CD4-positive, alpha-beta T cell treated with Interleukin-2 at 100 ng/mL for 4 hours (primary cell): ENCODE data around the gene MAML2.
A peak's percentile ranks its signal among the peaks of the same experiment; 100 is the strongest.

Source experiments
- DNase-seq: peaks from one replicate; pipeline ENCODE4 v3.0.0-alpha.2; 2020; ENCODE audit warnings: low spot score

MAML2 gene

DNA sequence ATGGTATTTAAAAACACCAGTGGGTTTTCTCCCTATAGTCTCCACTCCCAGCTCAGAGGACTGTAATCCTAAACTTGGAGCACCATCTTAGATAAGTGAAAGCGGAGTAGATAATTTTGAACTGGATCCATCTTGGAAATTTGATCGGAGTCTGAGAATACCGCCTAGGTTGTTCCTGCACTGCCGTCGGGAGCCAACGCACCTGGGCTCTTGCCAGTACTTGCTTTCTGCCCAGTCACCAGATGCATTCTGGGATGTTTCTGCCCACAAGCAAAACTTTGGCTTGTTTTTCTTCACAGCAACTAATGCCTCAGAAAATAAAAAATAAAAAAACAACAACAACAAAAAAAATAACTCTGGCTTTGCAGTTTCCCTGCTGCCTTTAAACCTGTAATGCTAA lies 306.1 kb downstream of the MAML2 start:
- DNase-seq = no peak

DNA sequence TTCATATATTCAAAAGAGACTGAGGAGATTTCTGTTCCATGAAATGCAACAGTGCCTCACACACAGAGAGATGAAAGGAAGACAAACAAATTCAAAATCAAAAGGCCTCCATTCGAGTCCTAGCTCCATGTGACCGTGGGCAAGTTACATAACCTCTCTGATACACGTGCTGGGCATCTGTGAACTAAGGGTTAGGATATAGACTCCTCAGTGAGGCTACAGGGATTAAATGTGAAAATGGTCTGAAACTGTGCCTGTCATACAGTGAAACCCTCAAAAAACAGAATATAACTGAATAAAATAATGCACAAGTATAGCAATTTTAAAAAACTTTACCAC lies 307.3 kb downstream of the MAML2 start:
- no peak for DNase-seq

GRCh38 chr11:96035031-96035739 lies 307.8 kb downstream of the MAML2 start:
- no peak for DNase-seq

- DNase-seq = no peak
These were observed 309.4 kb downstream of the MAML2 start for GRCh38 chr11:96033599-96033998.

- no peak for DNase-seq
These were observed 309.9 kb downstream of the MAML2 start for GRCh38 chr11:96033095-96033494.

- no peak for DNase-seq
These were observed 314.2 kb downstream of the MAML2 start for GRCh38 chr11:96028746-96029145.

DNA sequence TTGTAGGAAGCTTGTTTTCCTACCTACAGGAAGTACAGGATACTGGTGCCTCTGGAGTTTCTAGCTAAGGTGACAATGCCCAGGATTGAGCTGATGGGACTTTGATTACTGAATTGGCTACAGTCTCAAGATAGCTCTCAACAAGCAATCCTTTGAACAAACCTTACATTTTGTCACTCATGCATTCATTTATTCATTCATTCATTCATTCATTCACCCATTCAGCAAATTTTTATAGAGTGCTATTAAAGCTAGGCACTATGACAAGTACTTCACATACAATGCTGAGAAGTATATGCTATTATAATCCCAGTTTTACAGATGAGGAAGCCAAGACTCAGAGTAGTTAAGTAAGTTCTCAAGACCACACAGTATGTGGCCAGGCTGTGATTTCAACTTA lies 316.0 kb downstream of the MAML2 start:
- no peak for DNase-seq

DNA sequence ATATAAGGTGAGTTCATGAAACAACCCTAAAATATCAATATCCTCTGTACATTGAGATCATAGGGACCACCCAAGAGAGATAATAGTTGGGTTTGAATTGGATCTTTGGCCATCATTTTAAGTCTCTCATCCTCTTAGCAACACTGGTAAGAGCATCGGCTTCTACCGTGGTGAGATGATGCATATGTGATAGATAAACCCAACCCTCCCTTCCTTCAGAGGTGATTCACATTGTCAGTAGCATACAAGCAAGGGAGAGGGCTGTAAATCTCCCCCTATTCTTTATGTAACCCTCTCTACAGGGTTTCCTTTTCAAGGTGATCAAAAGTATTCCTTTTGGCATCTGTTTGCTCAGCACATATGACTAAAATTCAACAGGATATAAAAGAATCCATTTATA lies 316.7 kb downstream of the MAML2 start:
- no peak for DNase-seq

- no peak for DNase-seq
These were observed 318.3 kb downstream of the MAML2 start for GRCh38 chr11:96024666-96025065.

DNA sequence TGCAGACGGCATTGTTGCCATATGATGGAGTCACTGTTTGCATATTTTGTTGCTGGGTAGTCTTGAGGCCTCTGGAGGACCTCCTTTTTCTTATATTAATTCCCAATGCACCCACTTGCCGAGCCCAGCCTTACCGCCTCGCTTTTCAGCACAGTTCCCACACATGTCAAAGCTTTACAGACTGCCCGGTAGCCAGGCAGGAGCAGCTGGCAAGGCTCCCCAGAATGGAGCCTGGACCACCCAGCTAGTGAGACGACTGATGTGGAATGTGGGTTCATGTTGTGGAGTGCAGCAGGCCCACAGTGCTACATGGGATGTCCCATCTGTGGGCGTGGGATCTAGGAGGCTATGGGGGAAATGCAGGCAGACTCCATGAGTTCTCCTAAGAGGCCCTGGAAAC lies 319.7 kb downstream of the MAML2 start:
- DNase-seq = no peak

- no peak for DNase-seq
These were observed 320.9 kb downstream of the MAML2 start for GRCh38 chr11:96021901-96022650.

DNA sequence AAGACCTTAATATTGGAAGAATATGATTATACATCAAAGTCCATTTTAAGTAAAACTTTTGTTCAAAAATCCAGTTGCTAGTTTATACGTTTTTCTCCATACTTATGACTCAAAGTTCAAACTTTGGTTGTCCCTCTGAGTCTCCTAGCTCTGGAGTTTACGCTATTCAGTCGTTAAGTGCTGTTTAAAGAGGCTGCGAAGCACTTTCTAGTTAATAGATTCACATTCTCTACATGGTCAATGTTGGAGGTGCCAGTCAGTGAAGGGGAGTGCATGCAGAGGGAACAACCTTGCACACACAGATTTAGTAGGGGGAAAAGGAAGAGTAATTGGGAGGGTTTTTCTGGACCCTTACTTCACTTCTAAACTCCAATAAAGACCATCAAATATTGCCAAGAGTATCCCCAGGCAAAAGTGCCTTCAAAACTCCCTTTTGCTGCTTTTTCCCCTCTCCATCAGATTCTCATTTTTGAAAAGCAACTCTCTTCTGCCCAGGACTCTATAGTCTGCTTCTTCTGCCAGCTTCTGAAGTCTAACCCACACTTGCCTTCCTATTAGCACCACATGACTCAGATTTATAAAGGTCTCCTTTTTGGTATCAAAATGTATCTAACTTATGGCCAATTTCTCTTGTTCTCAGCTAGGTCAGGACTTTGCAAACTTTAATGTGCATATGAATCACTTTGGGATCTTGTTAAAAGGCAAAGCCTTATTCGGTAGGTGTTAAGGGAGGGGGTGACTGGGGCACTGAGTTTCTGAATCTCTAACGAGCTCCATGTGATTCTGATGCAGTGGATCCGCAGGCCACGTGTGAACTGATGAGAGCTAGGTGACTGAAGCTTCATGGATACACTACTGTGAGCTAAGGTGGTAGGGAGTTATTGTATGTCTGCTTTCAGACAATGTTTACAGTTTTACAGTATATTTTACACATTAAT lies 322.9 kb downstream of the MAML2 start:
- no peak for DNase-seq

- DNase-seq = no peak
These were observed 323.7 kb downstream of the MAML2 start for GRCh38 chr11:96019281-96019680.

GRCh38 chr11:96017856-96018255 lies 325.1 kb downstream of the MAML2 start:
- no peak for DNase-seq

GRCh38 chr11:96016978-96017502 lies 326.0 kb downstream of the MAML2 start:
- no peak for DNase-seq

DNA sequence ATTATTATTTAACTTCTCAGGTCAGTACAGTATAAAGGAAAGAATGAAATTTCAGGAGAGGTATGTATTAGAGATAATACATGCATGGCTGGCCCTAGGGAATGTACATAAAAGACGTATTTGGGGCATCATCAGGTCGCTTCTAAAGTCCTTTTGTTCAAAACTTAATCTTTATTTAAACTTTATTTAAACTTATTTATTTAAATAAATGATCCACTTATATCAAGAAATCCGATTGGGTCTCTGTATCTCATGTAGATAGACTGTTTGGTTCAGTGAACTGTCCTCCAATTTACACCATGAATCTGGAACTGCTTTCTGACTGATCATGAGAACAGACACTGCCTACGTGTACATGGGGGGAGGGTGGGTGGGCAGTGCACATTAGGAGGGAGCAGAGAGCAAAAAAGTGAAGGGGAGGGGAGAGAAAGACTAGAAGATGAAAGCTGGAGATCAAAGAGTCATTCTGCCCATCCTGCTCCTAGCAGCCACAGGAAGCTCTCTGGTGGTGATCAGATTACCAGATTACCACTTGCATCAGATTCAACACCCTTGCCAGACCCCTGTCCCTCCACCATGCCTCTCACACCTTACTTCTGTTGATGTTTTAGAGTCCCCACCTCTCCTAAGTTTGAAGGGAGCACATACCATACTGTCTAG lies 327.0 kb downstream of the MAML2 start:
- peak; percentile 47 for DNase-seq

GRCh38 chr11:96014217-96014616 lies 328.8 kb downstream of the MAML2 start:
- peak; percentile 78 for DNase-seq

- DNase-seq = peak; percentile 10
These were observed 329.4 kb downstream of the MAML2 start for GRCh38 chr11:96013461-96014213.

DNA sequence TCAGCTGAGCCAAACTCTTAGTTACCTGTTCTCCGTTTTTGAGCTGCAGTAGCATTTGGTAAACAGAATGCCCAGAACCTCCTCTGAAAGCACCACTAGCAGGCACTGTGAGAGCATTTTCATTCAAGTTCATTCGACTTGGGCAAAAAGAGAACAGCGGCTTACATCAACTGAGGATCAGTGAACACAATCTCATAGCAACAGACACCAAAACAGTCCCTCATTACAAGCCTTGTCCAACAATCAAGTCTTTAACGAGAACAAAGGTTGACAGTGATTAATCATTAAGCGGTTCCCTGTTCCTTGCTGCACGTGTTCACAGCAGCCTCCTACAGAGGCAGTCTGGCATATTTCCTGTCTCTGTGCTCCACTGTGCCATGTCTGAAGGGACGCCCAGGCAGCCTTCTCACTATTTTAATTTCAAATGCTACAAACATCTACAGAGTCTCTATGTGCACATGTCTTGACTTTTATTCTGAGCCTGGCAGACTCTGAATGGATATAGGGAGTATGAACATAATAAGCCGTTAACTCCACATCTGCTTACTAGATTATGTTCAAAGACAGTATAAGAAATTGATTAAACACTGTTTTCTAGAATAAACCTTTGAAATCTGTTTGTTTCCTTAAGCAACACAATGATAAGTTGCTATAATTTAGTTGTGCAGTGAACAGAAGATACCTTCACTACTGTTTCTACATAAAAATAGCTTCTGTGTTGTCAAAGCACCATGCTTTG lies 330.7 kb downstream of the MAML2 start:
- peak; percentile 87 for DNase-seq

DNA sequence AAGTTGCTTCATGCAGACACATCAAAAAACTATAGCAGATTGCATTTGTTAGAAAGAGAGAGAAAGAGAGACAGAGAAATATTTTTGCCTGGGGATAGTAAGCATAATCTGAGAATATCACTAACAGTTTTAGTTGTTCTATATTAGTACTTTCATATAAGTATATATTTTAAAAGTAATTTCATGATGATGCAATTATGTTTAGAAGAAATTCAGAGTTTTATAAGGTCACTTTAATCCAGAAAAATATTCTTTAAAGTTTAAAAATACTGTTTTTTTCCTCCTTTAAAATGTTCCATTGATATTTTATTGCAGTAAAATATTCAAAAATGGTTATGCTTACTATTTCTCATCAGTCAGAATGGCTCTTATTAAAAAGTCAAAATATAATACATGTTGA lies 332.3 kb downstream of the MAML2 start:
- no peak for DNase-seq
